ENCODE data around the gene RPTOR.

Gene RPTOR

GRCh38 chr17:80781807-80782277 lies 237.2 kb downstream of the RPTOR start:
- TF ChIP-seq, protein P1, sequence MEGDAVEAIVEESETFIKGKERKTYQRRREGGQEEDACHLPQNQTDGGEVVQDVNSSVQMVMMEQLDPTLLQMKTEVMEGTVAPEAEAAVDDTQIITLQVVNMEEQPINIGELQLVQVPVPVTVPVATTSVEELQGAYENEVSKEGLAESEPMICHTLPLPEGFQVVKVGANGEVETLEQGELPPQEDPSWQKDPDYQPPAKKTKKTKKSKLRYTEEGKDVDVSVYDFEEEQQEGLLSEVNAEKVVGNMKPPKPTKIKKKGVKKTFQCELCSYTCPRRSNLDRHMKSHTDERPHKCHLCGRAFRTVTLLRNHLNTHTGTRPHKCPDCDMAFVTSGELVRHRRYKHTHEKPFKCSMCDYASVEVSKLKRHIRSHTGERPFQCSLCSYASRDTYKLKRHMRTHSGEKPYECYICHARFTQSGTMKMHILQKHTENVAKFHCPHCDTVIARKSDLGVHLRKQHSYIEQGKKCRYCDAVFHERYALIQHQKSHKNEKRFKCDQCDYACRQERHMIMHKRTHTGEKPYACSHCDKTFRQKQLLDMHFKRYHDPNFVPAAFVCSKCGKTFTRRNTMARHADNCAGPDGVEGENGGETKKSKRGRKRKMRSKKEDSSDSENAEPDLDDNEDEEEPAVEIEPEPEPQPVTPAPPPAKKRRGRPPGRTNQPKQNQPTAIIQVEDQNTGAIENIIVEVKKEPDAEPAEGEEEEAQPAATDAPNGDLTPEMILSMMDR (IDR thresholded peaks at IDR 0.05; ENCODE audit: borderline replicate concordance, control extremely low read depth, extremely low read depth, insufficient read depth, missing control alignments), result no peak
- no peak for DNase-seq (ENCODE audit: low spot score)
- in situ Hi-C loops (cut with MboI; ENCODE audit: low sequenced_read_pairs, unreplicated experiment), result no loop called here

- in situ Hi-C loops (cut with MboI; ENCODE audit: low sequenced_read_pairs, unreplicated experiment), result no loop called here
- TF ChIP-seq, protein P1 (IDR thresholded peaks at IDR 0.05; ENCODE audit: borderline replicate concordance, control extremely low read depth, extremely low read depth, insufficient read depth, missing control alignments), result no peak
- no peak for DNase-seq (ENCODE audit: low spot score)
Measured at GRCh38 chr17:80782536-80783427, 238.1 kb downstream of the RPTOR start.

DNA sequence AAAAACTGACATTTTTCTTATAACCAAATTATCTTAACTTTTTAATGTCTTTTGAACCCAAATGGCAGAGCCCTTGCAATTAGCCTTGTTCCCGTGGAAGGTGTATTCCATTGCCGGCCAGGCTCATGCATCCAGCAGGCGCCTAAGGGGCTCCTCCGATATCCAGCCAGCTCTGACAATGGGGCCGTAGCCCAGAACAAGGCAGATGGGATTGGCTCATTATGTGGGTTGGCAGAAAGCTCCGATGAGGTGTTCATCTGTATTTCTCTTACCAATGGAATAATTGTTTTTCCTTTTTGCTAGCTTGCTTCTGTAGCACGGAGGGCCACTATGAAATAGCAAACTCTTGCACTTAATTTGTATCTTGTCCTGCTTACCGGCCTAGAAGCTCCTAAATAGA lies 238.8 kb downstream of the RPTOR start:
- no peak for DNase-seq (ENCODE audit: low spot score)
- in situ Hi-C loops (cut with MboI; ENCODE audit: low sequenced_read_pairs, unreplicated experiment), result no loop called here

GRCh38 chr17:80783971-80784370 lies 239.3 kb downstream of the RPTOR start:
- TF ChIP-seq, protein P1 (IDR thresholded peaks at IDR 0.05; ENCODE audit: borderline replicate concordance, control extremely low read depth, extremely low read depth, insufficient read depth, missing control alignments), result no peak
- DNase-seq (ENCODE audit: low spot score), result no peak
- in situ Hi-C loops (cut with MboI; ENCODE audit: low sequenced_read_pairs, unreplicated experiment), result no loop called here

More for the DNA sequence above, 238.8 kb downstream of the RPTOR start:
- TF ChIP-seq, protein P1 (IDR thresholded peaks at IDR 0.05; ENCODE audit: borderline replicate concordance, control extremely low read depth, extremely low read depth, insufficient read depth, missing control alignments), result no peak

DNA sequence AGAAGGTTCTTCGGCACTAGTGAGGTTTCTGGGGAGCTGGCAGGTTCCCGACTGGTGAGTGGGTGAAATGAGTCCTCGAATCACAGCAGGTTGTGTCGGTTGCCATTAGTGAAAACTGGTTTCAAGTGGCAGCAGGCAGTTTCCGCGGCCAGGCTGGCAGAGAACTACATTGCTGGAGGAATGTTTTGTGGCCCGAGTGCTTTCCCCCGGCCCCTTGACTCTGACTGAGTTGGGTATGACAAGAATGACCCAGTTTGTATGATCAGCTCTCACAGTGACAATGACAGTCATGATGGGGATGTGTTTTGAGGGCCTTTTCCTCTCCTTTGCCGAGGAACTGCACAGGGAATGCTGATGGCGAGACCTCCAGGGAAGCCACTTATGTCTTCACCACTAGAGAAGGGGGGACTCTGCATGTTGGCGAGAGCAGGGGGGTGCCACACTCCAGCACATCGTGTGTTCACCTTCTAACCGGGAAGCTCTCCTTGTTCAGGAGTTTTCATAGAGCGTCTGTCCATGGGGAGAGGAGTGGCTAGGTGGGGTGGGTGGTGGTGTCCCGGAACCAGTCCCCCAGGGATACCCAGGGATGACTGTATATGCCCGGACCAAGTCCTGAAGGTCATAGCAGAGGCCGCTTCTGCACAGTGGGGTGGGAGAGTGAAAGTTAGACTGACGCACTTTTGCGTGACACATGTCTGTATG lies 241.0 kb downstream of the RPTOR start:
- TF ChIP-seq, protein P1 (IDR thresholded peaks at IDR 0.05; ENCODE audit: borderline replicate concordance, control extremely low read depth, extremely low read depth, insufficient read depth, missing control alignments), result no peak
- DNase-seq (ENCODE audit: low spot score), result no peak
- in situ Hi-C loops (cut with MboI; ENCODE audit: low sequenced_read_pairs, unreplicated experiment), result no loop called here

GRCh38 chr17:80786470-80786869 lies 241.8 kb downstream of the RPTOR start:
- in situ Hi-C loops (cut with MboI; ENCODE audit: low sequenced_read_pairs, unreplicated experiment), result no loop called here
- TF ChIP-seq, protein P1 (IDR thresholded peaks at IDR 0.05; ENCODE audit: borderline replicate concordance, control extremely low read depth, extremely low read depth, insufficient read depth, missing control alignments), result no peak

More at GRCh38 chr17:80786470-80786869, 241.8 kb downstream of the RPTOR start:
- DNase-seq (ENCODE audit: low spot score), result no peak

Data from GM13976 (cell line).